Natural killer cell (primary cell): ENCODE measurements around the gene PIGQ. TPM values are rescaled to one million over a fixed set of nuclear protein-coding genes. Genes with fewer than 3 reads are reported as not detected.

Source experiments
- ATAC-seq, 3 donors: fragments of 150-1000 bp in 2 of 3; fragments of 200-7000 bp in 1 of 3; cut with Tn5 transposase; 1 replicate in 1 of 3; 2 replicates in 2 of 3; pipeline ENCODE4 v1.10.0; 2021; ENCODE audit warnings: mild to moderate bottlenecking in 2 of 3, moderate library complexity in 2 of 3
- DNase-seq, 2 donors: peaks; one replicate each; pipeline versions ENCODE4 v3.0.0 to v3.0.0-alpha.2; 2013 to 2021; ENCODE audit warnings: mixed read lengths in 1 of 2
- H3K27ac ChIP-seq: one replicate; pipeline ENCODE4 v1.5.1; 2013; ENCODE audit warnings: mild to moderate bottlenecking, low read length
- H3K27me3 ChIP-seq: one replicate; pipeline ENCODE4 v1.6.1; 2013; ENCODE audit warnings: low read length; ENCODE audit not compliant: control insufficient read depth, insufficient read depth
- H3K36me3 ChIP-seq: one replicate; pipeline ENCODE4 v1.6.1; 2013; ENCODE audit warnings: low read length; ENCODE audit not compliant: control insufficient read depth, insufficient read depth
- H3K4me1 ChIP-seq: one replicate; pipeline ENCODE4 v1.6.1; 2013; ENCODE audit warnings: low read length; ENCODE audit not compliant: control insufficient read depth, insufficient read depth
- H3K4me3 ChIP-seq: one replicate; pipeline ENCODE4 v1.5.1; 2013; ENCODE audit warnings: low read length
- H3K9me3 ChIP-seq: one replicate; pipeline ENCODE4 v1.6.1; 2013; ENCODE audit warnings: low read length; ENCODE audit not compliant: control insufficient read depth, insufficient read depth
- H3K27ac Mint-ChIP-seq, 2 donors: one replicate each; pipeline ENCODE4 v1.8.0; 2022; ENCODE audit warnings: mild to moderate bottlenecking in 2 of 2, mixed read lengths in 2 of 2, moderate library complexity in 1 of 2
- H3K27me3 Mint-ChIP-seq, 2 donors: one replicate each; pipeline ENCODE4 v1.8.0; 2022; ENCODE audit warnings: low read depth in 2 of 2, mixed read lengths in 2 of 2
- H3K36me3 Mint-ChIP-seq: one replicate; pipeline ENCODE4 v1.8.0; 2022; ENCODE audit warnings: mixed read lengths
- H3K4me1 Mint-ChIP-seq, 2 donors: one replicate each; pipeline ENCODE4 v1.8.0; 2022; ENCODE audit warnings: mixed read lengths in 2 of 2
- H3K4me3 Mint-ChIP-seq: one replicate; pipeline ENCODE4 v1.8.0; 2022; ENCODE audit warnings: mild to moderate bottlenecking, moderate library complexity, mixed read lengths
- H3K9me3 Mint-ChIP-seq, 2 donors: one replicate each; pipeline ENCODE4 v1.8.0; 2022; ENCODE audit warnings: mixed read lengths in 2 of 2
- WGBS: methylation state at CpG from one replicate; pipeline ENCODE4 v1.1.7; 2013; ENCODE audit warnings: missing lambda C conversion rate; ENCODE audit not compliant: insufficient coverage; 5-methylcytosine and 5-hydroxymethylcytosine counted together
- intact Hi-C: fragments of 100-400 bp; cut with micrococcal nuclease; formaldehyde crosslinking; loops from one replicate; pipeline ENCODE4 v1.14.2; 2022
- total RNA-seq, 4 donors: library from RNA; stranded (reverse); fragments of 120-200 nt in 1 of 4; gene quantifications; one replicate each; pipeline versions ENCODE4 v1.2.3 to v1.2.4, GENCODE V29; 2013 to 2022
- TF ChIP-seq, protein P1 (sequence below): fragments of 200-600 bp; IDR thresholded peaks from one replicate; pipeline ENCODE4 v1.8.0; 2022; ENCODE audit warnings: antibody characterized with exemption

The PIGQ gene
- total RNA-seq, 3 donors from 2014 or later (not counting 1 experiment from before 2014, with no cell fraction given) = 27.6 to 40.5 (median 37.0) TPM

DNA sequence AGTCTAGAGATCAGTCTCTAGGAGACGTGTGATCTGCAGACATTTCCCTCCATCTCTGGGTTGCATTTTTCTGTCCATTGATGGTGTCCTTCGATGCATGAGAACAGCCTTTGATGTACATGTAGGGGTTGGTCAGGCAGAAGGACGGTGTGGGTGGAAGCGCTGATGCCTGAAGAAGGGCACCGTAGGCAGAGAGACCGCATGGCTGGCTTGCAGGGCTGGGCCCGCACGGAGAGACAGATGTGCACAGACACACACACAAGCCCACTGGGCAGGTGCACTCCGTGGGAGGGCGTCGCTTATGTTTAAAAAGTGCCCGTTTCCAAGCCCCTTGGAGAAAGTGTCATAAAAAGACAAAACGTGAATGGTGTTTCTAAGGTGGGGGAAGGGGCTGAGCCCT lies 45.4 kb downstream of the PIGQ start:
- 80% methylated on average over 13 of the region's 13 CpGs for WGBS

DNA sequence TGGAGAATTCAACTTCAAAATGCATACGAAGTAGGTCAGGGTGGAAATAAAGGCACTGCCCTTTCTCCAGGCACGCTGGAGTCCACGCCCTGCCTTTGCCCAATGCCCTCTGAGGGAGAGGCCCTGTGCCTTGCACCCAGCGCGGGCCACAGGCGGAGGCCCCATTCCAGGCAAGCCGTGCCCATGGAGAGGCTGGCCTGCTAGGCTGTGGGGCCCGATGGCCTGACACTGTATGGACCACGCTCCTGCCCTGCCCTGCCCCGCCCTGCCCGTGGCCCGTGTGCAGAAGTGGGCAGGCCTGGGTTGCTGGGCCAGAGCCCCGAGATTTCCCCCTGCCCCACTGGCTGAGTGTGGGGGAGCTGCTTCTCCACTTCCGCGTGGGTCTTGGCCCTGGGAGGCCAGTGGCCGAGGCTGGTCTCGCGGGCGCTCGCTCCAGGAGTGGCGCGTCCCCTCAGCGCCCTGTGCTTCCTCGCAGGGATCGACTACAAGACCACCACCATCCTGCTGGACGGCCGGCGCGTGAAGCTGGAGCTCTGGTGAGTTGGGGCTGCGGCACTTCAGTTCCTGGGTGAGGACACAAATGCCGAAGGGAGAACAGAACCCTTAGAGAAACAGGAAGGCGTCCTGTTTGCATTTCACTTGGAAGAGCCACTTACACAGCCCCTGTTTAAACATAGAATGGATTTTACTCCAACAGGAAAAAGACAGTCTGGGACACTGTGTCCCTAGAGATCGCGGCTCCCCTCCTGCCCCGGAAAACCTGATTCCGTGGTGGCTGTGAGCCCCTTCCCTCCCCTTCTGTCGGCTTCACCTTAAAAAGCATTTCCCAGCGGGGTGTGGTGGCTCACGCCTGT lies 47.2 kb downstream of the PIGQ start:
- 97% methylated on average over 39 of the region's 39 CpGs for WGBS

More for the DNA sequence above, 45.4 kb downstream of the PIGQ start:
- Histone ChIP-seq H3K36me3 (no peaks in the 10 kb centered on the region), H3K4me3 (no peak overlapping the region), H3K4me1 (peaks cover 6% of the 10 kb centered on the region), H3K27ac (no peak overlapping the region), H3K9me3 (no peaks in the 10 kb centered on the region), H3K27me3 (no peaks in the 10 kb centered on the region)
- H3K9me3 Mint-ChIP-seq = no peaks in the 10 kb centered on the region
- no peaks in the 10 kb centered on the region for H3K36me3 Mint-ChIP-seq
- peaks cover 9% of the 10 kb centered on the region in 2 donors for H3K4me1 Mint-ChIP-seq
- H3K27me3 Mint-ChIP-seq = no peaks in the 10 kb centered on the region
- TF ChIP-seq, protein P1, sequence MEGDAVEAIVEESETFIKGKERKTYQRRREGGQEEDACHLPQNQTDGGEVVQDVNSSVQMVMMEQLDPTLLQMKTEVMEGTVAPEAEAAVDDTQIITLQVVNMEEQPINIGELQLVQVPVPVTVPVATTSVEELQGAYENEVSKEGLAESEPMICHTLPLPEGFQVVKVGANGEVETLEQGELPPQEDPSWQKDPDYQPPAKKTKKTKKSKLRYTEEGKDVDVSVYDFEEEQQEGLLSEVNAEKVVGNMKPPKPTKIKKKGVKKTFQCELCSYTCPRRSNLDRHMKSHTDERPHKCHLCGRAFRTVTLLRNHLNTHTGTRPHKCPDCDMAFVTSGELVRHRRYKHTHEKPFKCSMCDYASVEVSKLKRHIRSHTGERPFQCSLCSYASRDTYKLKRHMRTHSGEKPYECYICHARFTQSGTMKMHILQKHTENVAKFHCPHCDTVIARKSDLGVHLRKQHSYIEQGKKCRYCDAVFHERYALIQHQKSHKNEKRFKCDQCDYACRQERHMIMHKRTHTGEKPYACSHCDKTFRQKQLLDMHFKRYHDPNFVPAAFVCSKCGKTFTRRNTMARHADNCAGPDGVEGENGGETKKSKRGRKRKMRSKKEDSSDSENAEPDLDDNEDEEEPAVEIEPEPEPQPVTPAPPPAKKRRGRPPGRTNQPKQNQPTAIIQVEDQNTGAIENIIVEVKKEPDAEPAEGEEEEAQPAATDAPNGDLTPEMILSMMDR = no peak
- intact Hi-C loops = no loop called here
- no peak for ATAC-seq
- DNase-seq = no peak
- H3K4me3 Mint-ChIP-seq = no peak overlapping the region
- H3K27ac Mint-ChIP-seq = no peak overlapping the region

DNA sequence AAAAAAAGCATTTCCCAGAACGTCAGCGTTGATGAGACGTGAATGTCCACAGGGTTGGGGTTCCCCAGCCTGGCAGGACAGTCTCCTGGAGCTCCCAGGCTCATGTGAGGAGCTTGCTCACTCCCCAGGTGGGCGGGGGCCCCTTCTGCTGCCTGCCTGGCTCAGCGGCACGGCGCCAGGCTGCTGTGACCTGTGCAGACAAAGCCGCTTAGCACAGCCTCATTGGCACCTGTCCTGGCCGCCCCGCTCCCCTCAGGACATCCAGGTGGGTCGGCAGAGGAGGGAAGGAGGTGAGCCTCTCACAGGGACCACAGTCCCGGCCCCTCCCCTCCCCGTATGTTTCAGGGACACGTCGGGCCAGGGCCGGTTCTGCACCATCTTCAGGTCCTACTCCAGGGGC lies 48.1 kb downstream of the PIGQ start:
- intact Hi-C loops = no loop called here
- 94% methylated on average over 16 of the region's 16 CpGs for WGBS
- Histone ChIP-seq H3K4me1 (no peaks in the 10 kb centered on the region), H3K27ac (no peak overlapping the region), H3K36me3 (no peaks in the 10 kb centered on the region), H3K9me3 (no peaks in the 10 kb centered on the region), H3K4me3 (no peak overlapping the region), H3K27me3 (no peaks in the 10 kb centered on the region)
- no peak for ATAC-seq
- Mint-ChIP-seq H3K4me1 (peaks cover 0 to 5% of the 10 kb centered on the region in 2 donors), H3K27ac (no peak overlapping the region), H3K4me3 (no peak overlapping the region), H3K27me3 (no peaks in the 10 kb centered on the region), H3K9me3 (no peaks in the 10 kb centered on the region), H3K36me3 (no peaks in the 10 kb centered on the region)
- no peak for DNase-seq
- TF ChIP-seq, protein P1 = no peak

More for the DNA sequence above, 47.2 kb downstream of the PIGQ start:
- ATAC-seq = no peak
- Mint-ChIP-seq H3K4me3 (no peak overlapping the region), H3K9me3 (no peaks in the 10 kb centered on the region), H3K4me1 (peaks cover 0 to 5% of the 10 kb centered on the region in 2 donors), H3K27ac (no peak overlapping the region), H3K27me3 (no peaks in the 10 kb centered on the region), H3K36me3 (no peaks in the 10 kb centered on the region)
- TF ChIP-seq, protein P1 = no peak
- H3K4me3 ChIP-seq = no peak overlapping the region
- H3K27ac ChIP-seq = no peak overlapping the region
- no peaks in the 10 kb centered on the region for H3K4me1 ChIP-seq
- no peaks in the 10 kb centered on the region for H3K27me3 ChIP-seq
- H3K9me3 ChIP-seq = no peaks in the 10 kb centered on the region
- no peaks in the 10 kb centered on the region for H3K36me3 ChIP-seq
- intact Hi-C loops = no loop called here
- no peak for DNase-seq
